Measurements from ENCODE around the gene PPP1R16B.

PPP1R16B gene

GRCh38 chr20:38902601-38903000 lies 97.1 kb downstream of the PPP1R16B start:
- DNase-seq: no peak

- no peak for DNase-seq
Measured at GRCh38 chr20:38903335-38903734, 97.8 kb downstream of the PPP1R16B start.

- no peak for DNase-seq
Measured at GRCh38 chr20:38905375-38905774, 99.9 kb downstream of the PPP1R16B start.

GRCh38 chr20:38907918-38908677 lies 102.6 kb downstream of the PPP1R16B start:
- no peak for DNase-seq

GRCh38 chr20:38915355-38915754 lies 109.9 kb downstream of the PPP1R16B start:
- no peak for DNase-seq

- DNase-seq: no peak
Measured at GRCh38 chr20:38917657-38918056, 112.2 kb downstream of the PPP1R16B start.

GRCh38 chr20:38918172-38918571 lies 112.7 kb downstream of the PPP1R16B start:
- DNase-seq: no peak

- DNase-seq: no peak
Measured at GRCh38 chr20:38919683-38920082, 114.2 kb downstream of the PPP1R16B start.

- DNase-seq: no peak
Measured at GRCh38 chr20:38920411-38920810, 114.9 kb downstream of the PPP1R16B start.

- no peak for DNase-seq
Measured at GRCh38 chr20:38920851-38921250, 115.4 kb downstream of the PPP1R16B start.

GRCh38 chr20:38924718-38925117 lies 119.2 kb downstream of the PPP1R16B start:
- DNase-seq: no peak

- DNase-seq: peak; percentile 93
Measured at GRCh38 chr20:38926142-38926933, 120.8 kb downstream of the PPP1R16B start, which contains the start of gene FAM83D. TSS of gene FAM83D (plus strand) at chr20:38926417. CDS start at chr20:38926443, 26 bp downstream.

GRCh38 chr20:38926934-38927616 lies 121.6 kb downstream of the PPP1R16B start:
- DNase-seq: no peak

- DNase-seq: no peak
Measured at GRCh38 chr20:38927902-38928578, 122.5 kb downstream of the PPP1R16B start.

GRCh38 chr20:38930242-38930569 lies 124.7 kb downstream of the PPP1R16B start:
- DNase-seq: no peak

- DNase-seq: no peak
Measured at GRCh38 chr20:38931984-38932383, 126.5 kb downstream of the PPP1R16B start.

- DNase-seq: no peak
Measured at GRCh38 chr20:38932457-38933120, 127.1 kb downstream of the PPP1R16B start.

GRCh38 chr20:38934530-38934929 lies 129.0 kb downstream of the PPP1R16B start:
- DNase-seq: no peak

GRCh38 chr20:38935285-38935684 lies 129.8 kb downstream of the PPP1R16B start:
- no peak for DNase-seq

- DNase-seq: no peak
Measured at GRCh38 chr20:38935967-38936407, 130.5 kb downstream of the PPP1R16B start.

GRCh38 chr20:38937000-38937399 lies 131.5 kb downstream of the PPP1R16B start:
- DNase-seq: no peak

GRCh38 chr20:38937978-38938473 lies 132.5 kb downstream of the PPP1R16B start:
- DNase-seq: no peak
